ENCODE measurements around the gene CCDC187.
A peak's percentile ranks its signal among the peaks of the same experiment; 100 is the strongest.
"Not testable (repeated sequence)": the region's sequence is repeated elsewhere in the genome, so short reads cannot be mapped to it uniquely, and the experiment has no call there.

Gene CCDC187

GRCh38 chr9:136238342-136238732 is 65.6 kb downstream of the CCDC187 start:
- no peak for DNase-seq (ENCODE audit: low read depth)

DNA sequence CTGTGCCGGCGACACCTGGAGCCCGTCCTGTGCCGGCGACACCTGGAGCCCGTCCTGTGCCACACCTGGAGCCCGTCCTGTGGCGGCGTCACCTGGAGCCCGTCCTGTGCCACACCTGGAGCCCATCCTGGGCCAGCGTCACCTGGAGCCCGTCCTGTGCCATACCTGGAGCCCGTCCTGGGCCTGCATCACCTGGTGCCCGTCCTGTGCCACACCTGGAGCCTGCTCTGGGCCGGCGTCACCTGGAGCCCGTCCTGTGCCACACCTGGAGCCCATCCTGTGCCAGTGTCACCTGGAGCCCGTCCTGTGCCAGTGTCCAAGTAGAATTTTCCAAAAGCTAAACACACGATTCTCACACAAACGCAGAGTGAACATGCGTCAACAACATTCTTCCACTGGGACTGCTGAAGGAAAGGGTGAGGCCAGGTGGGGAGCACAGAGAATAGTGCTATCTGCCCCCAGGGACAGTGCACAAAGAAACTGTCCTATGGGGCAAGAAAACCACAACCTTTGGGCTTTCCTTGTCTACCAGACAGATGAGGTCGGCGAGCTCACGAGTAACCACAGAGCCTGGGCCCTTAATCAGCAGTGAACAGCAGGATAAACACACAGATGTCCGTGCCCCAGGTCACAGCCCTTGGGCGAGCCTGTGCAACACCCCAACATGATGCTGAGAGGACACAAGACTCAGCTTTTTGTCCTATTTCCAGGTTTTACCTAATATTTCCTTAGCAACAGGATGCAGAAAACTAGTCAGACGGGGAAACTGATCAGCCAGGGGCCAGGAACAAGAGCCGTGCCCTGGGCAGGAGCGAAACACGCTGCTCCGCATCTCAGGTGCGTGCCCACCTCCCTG is 66.2 kb downstream of the CCDC187 start:
- DNase-seq (ENCODE audit: low read depth) = no peak

- DNase-seq (ENCODE audit: low read depth) = not testable (repeated sequence)
Observed at GRCh38 chr9:136236471-136237410, 67.2 kb downstream of the CCDC187 start.

DNA sequence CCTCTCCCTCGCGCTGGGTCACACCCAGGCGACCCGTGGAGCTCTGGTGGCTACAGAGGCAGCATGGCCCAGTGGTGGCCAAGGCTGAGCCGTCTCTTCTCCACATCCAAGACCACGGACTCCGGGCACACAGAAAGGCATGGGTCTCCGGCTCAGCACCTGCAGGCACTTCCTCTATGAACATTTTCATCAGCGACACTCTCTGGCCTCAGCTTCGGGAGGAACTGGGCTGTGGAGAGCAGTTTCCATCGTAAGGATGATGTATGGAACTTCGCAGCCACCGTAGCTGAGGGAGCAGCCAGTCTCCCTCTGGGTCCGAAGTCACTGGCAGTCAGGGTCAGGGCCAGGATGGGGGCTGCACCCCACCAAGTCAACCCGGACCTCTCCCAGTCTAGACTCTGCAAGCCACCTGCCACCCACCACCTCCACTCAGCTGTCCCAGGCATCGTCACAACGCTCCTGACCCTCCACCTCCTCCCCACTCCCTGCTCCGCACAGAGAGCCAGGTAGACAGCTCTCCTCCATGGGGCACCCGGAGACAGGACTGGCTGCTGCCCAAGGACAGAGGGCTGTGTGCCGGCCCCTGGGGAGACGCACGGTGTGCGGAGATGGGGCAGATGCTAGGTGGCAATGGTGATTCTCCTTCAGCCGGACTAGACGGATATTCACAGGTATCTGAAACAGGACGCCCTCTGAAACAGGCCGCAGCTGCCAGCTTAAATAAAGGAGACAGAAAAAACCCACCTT is 68.0 kb downstream of the CCDC187 start:
- DNase-seq (ENCODE audit: low read depth) = no peak

DNA sequence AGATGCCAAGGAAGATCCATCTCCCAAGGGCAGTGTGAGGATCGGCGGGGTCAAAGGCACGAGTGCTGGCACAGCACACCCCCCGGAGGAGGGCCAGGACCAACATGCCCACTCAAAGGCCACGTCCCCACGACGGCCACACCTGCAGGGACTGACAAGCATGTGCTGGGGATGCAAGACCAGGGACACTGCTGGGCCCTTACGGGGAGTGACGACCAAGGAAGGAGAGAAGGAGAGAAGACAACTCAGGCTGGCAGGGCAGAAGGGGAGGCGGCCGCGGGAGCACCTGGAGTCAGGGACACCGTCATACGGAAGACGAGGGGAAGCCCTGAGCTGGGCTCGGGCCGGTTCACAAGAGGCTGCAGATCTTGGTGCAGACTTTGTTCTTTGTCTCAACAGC is 68.7 kb downstream of the CCDC187 start:
- DNase-seq (ENCODE audit: low read depth) = no peak

GRCh38 chr9:136234597-136234996 is 69.3 kb downstream of the CCDC187 start:
- no peak for DNase-seq (ENCODE audit: low read depth)

- DNase-seq (ENCODE audit: low read depth) = no peak
Observed at GRCh38 chr9:136233868-136234267, 70.0 kb downstream of the CCDC187 start.

DNA sequence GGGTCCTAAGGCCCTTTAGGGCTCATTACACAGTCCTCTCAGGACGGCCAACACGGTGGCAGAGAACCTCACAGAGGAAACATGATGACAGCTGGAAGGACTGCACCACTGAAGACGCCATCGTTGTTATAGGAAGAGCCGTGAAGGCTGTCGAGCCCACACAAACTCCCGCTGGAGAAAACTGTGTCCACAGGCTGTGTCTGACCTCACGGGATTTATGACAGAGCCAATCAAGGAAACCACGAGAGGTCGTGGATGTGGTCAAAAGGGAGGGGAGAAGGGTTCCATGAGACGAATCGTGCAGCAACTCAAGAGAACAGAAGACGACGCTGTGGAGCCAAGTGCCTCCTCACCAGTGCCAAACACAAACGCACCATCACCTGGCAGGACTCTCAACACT is 70.5 kb downstream of the CCDC187 start:
- no peak for DNase-seq (ENCODE audit: low read depth)

DNA sequence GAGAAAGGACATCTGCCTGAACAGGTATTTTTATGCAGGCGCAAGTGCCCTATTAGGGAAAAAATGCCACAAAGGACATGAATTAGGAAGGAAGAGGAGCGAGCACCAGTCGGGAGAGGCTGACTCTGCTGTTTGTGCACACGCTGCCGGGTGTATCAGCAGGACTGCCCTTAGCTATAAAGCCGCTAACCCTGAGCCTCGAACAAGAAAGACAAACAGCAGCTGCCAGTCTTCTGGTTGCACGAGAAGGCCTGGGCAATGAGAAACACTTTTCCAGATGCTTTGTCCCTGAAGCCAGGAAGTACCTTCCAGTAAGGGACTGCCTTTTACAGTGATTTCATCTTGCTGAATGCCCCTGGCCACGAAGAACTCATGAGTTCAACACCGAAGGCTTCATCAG is 70.9 kb downstream of the CCDC187 start:
- DNase-seq (ENCODE audit: low read depth) = no peak

DNA sequence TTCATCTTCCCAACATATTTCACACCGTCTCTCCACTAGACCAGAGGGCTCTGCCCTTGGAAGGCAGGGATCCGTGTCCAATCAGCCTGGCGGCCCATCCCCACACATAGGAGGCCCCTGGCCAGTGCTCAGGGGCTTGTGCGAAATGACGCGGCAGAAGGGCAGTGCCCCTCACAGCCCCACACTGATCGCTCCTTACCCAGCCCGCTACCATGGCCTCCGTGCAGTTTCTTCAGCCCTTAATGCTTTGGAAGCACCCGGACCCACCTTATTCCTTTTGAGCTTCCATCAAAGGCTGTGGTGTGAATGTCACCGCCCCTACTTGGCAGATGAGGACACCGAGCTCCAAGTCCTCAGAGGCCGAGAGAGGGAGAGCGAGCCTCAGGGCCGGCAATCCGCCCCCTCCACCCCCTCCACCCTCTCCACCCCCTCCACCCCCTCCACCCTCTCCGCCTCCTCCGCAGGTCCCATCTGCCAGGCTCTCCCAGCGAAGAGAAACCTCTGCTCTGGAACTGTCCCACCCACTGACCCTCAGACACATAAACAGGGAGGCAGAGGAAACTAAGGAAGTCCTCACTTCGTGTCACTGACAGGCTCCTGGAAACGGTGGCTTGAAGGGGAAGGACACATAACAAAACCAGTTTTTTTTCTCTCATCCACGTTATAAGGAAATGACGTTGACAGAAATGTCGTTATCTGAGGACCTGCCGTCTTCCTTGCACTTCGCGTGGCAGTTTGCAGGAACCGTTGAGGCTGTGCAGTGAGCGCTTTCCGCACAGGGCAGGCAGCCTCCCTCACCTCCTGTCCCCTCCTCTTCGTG is 72.2 kb downstream of the CCDC187 start:
- no peak for DNase-seq (ENCODE audit: low read depth)

DNA sequence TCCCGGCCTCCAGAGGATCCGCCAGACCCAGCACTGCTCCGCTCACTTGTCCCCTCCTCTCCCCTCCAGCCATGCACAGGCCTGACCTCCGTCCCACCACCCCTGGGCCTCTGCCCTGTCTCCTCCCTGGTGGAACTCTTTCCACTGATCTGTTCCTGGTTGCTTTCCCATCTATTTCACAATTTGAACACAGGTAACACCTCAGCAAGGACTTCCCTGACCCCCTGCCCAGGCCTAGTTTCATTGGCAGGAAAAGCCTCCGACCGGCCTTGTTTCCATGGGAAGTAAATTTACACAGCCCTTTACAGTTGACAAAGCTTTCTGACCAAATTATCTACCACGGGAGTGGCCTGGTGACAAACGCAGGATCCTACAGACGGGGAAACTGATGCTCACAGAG is 73.1 kb downstream of the CCDC187 start:
- no peak for DNase-seq (ENCODE audit: low read depth)

DNA sequence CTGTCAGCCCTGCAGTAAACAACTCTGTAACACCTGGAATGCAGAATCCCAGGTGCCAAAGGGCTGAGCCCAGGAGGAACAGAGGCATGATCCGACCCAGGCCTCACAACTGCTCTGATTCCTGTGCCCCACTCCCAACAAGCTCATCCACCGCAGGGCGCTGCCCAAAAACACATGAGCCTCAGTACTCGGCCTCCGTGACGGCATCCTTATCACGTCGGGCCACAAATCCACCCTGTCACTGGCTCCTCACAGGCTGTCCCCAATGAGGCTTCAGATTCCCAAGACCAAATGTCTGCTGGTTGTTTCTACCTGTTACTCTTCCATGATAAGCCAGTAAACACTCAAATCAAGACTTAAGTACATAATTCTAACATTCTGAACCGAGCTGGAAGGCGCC is 73.5 kb downstream of the CCDC187 start:
- no peak for DNase-seq (ENCODE audit: low read depth)

- no peak for DNase-seq (ENCODE audit: low read depth)
Observed at GRCh38 chr9:136229096-136230065, 74.5 kb downstream of the CCDC187 start.

DNA sequence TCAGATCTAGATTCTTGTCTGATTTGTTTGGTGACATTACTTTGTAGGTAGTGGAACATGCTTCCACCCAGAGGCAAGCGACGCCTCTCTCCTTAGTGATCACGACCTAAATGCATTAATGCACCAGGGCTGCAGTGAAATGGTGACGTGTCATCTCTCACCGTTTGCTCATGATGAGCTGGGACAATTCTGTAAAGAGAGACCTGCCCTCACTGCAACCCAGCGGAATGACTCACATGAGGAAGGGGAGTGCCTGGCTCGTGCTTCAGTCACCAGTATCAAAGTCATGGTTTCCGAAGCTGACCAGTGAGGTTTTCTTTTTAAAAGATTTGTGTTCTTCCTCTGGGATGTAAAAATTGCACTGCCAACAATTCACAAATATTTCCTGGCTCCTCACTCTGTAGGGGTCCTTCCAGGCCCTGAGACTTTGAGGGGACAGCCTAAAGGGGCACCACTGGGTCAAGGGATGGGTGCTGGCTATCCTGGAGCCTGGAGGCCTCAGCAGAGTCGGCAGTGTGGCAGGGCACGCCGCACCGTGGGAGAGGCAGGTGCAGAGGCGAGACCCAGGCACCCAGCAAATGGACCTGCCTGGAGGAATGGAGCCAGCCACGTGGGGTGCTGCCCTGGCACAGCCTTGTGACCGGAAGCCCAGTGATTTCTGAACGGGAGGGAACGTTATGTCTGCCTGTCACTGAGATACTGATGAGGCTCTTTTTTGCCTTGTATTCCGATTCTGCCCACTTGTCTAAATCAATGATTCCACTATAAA is 75.6 kb downstream of the CCDC187 start:
- peak; percentile 21 for DNase-seq (ENCODE audit: low read depth)

- DNase-seq (ENCODE audit: low read depth) = no peak
Observed at GRCh38 chr9:136226680-136227407, 77.0 kb downstream of the CCDC187 start.

DNA sequence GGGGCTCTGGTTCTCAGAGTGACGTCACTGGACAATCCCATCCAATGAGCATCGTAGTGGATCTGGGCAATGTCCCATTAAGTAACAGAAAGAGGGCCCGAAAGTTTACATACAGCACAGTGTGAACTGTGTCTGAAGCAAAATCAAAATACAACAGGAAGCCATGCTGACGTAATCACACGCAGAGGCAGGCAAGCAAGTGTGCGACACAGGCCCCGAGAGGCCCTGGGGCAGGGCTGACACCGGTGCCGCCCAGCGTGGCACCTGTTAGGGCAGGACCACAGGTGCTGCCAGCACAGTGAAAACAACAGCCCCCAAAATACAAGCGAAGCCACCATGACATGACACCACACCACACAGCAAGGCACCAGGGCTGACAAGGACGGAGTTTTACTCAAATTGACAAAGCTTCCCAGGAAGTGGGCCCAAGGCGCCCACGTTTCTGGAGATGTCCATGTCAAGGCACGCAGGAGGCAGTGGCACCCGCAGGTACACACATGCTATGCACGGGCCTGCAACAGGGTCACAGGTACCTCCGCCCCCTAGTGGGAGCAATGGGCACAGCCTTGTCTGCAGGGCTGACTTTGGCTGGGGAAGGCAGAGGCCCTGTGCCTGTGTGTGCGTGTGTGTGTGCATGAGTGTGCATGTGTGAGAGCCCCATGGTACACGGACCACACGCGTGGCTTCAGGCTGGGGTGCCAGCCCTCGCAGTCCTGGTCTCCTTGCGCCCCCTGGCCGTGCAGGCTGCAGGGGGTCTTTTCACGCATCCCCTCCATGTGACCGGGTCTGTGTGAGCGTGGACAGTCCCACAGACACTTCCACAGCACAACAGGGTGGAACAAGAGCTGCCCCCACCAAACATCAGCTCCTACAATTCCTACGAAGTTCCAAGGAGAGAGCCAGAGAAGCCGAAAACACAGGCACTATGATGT is 77.9 kb downstream of the CCDC187 start:
- no peak for DNase-seq (ENCODE audit: low read depth)

- no peak for DNase-seq (ENCODE audit: low read depth)
Observed at GRCh38 chr9:136225366-136225747, 78.5 kb downstream of the CCDC187 start.

Measured in stromal cell of bone marrow (primary cell).